SKM-1 treated with dmso at 0.1 percent for 144 hours (cell line): Measurements from ENCODE around the gene CHST15.

Experiments
- DNase-seq: peaks from one replicate; lab custom pipeline; 2025; ENCODE audit not compliant: unreplicated experiment; lab: John Stamatoyannopoulos, UW

CHST15 gene

GRCh38 chr10:124092860-124093773 lies at the start of gene CHST15:
CHST15 (minus strand) TSS chr10:124093598; CDS start chr10:124046212, 47,386 bp downstream.
- no peak for DNase-seq

DNA sequence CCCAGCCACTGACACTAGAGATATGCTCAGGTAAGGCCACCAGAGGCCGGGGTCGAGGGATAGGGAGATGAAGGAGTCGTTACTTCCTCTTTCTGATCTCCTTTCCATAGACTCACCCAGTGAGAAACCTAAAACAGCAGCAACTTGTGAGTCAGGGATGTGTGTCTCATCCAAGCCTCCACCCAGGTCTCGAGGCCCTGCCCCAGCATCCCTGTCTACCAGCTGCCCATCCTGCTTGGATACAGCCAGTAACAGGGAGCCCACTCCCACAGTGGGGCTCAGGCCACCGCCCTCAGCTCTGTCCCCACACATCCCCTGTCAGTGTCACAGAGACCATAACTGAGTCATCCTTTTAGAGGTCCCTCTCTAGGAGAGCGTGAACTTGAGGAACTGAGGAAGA lies 49.6 kb upstream of the CHST15 start:
- DNase-seq: no peak

DNA sequence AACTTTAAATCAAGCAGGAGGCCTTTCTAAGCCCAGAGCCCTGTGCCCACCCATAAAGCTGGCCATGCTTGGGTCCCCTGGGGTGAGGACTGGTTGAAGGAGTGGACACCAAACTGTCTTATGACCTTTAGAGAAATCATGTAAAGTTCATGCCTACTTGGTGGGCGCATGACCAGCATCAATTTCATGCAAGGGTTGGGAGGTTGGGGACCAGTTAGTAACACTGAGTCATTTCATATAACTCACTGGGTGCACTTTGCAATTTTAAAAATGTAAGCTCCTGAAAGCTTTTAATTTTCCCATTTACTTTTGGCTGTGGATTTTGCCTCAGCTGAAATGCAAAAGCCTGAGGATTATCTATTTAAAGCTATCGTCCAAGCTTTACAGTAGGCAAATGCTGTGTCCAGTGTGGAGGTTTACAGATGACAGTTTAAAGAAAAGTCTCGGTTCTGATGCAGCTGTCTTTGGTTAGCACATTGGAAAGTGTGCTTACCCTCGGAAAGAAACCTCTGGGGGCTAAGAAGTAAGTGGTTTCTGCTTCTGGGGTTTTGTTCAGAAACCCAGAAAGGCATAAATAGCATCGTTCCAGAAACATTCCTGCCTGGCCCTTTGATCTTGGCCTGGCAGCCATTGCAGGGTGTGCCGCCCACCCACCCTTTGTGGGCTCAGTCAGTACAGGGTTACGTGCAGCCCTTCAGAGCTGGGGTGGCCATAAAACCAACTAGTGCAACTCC lies 48.8 kb upstream of the CHST15 start:
- DNase-seq: no peak

DNA sequence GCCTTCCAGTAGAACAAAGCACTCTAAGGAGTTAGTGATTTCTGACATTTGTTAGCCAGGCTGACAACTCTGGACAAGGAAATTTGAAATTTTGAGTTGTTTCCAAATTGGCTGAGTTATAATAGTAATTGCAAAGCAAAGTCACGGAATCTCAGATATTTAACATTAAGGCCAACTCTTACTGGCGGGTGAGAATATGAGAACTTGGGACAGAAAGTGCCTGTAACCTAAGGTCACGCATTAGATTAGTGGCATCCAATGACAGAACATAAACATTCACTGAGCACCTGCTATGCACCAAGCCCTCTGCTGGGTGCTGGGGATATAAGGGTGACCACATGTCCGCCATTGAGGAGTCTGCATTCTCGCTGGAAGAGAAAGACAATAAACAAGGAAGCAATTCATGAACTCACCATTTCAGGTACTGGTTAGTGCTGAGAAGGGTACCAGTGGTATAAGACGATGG lies 45.5 kb upstream of the CHST15 start:
- no peak for DNase-seq

GRCh38 chr10:124138195-124138882 lies 44.9 kb upstream of the CHST15 start:
- DNase-seq: no peak

GRCh38 chr10:124134251-124134893 lies 41.0 kb upstream of the CHST15 start:
- DNase-seq: no peak

DNA sequence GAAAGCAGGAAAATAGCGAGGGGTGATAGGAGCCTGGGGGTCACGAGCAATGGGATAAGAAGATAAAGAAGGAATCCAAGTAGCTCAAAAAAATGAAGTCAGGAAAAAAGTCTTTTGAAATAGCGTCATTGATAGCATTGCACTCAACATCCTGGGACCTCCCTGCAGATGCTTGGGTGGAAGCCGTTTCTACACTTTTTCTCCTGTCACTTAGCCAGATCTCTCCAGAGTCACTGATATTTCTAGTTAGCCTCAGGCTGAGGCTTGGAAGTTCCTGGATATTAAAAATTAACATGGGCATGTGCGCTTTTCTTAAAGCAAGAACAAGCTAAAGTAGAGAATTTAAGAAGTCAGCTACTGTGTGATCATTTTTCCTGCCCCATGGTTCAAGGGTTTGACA lies 39.5 kb upstream of the CHST15 start:
- no peak for DNase-seq

GRCh38 chr10:124132306-124132705 lies 38.9 kb upstream of the CHST15 start:
- DNase-seq: no peak

- DNase-seq: no peak
Measured at GRCh38 chr10:124131172-124131571, 37.8 kb upstream of the CHST15 start.

DNA sequence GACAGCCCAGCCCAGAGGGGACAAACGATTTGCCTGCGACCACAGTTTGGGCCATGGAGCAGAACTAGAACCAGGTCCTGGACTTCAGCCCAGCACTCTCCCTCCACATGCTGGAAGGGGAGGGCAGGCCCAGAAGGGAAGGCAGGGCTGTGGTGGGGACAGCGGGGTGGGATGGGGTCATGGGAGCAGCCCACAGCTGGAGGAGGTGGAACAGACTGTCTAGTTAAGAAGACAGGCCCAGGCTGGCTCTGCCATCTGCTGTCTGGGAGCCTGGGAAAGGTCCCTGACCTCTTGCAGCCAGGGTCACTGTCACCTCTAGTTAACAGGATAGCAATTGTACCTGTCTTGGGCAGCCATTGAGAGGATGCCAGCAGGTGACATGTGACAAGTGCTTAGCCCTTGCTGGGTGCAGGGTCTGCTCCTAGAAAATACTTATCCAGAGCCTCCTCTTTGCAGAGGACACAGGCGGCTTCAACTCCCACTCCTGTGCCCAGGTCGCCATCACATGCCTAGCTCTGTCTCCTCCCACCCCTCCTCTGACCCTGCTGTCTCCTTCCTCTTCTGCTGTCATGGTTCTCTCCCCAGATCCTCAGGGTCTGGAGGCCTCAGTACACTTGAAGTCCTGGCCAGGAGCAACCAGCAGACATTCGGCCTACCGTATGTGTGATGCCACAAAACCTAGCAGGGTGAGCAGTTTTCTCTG lies 37.0 kb upstream of the CHST15 start:
- no peak for DNase-seq

- no peak for DNase-seq
Measured at GRCh38 chr10:124129471-124129870, 36.1 kb upstream of the CHST15 start.

- no peak for DNase-seq
Measured at GRCh38 chr10:124128811-124129145, 35.4 kb upstream of the CHST15 start.

DNA sequence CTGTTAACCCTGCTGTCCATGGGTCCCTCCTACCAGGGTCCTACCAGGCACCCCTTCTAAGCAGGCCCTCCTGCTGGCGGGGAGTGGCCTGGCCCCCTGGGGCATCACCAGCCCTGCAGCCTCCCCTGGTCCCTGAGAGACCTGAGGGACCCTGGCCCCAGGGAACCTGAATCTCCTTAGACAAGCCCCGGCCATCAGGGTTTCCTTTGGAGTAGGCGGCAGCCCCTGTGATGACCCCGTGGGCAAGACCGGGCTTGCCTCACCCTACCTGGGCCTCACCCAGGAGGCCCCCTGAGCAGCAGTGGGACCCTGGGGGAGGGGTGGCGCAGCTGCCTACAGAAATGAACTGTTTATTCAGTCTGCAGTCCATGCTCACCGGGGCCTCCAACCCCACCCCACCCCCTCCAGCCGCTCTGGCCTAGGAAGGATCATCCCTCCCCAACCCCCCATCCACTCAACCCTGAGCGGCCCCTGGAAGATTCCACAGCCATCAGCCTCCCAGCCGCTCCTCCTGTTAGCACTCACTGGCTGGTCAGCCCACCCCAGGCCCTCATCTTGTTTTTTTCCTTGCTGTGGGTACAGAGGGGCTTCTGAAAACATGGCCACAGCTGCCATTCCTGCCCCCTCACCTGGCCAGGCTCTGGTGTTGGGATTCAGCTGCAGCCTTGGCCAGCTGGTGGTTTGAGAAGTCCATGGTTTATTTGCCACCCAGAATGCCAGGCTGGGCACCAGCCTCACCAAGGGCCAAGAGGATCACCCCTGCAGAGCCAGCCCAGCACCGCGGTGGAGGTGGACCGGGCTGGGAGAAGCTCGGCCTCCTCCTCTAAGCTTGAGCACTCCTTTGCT lies 34.8 kb upstream of the CHST15 start:
- DNase-seq: no peak

DNA sequence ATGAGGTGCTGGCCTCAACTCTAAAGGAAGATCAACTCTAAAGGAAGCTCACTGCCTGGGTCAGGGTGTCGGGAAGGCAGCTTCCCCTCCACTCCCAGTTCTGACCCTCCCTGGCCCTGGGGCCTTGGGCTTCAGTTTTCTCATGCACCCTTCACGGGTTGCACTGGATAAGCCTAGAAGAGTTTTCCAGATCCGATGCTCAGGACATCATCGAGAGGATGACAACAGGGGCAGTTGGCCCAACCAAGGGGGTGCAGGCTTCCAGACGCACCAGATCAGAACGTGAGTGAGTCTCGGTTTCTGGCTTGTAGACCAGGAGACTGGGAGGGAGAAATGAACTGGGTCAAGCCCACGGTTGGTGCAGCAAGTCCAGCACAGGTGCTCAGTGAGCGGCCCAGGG lies 34.2 kb upstream of the CHST15 start:
- DNase-seq: no peak

DNA sequence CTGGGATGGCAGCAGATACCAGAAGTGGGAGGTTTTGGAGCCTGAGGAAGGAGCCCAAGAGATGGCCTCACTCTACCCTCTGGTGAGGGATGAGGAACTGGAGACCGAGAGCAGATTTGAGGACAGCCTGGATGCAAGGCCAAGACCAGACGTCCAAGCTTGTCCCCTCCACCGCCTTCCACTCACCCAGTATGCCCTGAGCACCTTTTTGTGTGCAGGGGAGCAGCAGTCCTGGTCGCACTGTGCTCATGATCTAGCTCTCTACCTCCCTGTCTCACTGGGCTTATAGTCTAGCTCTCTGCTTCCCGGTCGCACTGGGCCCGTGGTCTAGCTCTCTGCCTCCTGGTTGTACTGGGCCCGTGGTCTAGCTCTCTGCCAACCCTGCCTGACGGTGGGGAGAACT lies 33.6 kb upstream of the CHST15 start:
- no peak for DNase-seq

DNA sequence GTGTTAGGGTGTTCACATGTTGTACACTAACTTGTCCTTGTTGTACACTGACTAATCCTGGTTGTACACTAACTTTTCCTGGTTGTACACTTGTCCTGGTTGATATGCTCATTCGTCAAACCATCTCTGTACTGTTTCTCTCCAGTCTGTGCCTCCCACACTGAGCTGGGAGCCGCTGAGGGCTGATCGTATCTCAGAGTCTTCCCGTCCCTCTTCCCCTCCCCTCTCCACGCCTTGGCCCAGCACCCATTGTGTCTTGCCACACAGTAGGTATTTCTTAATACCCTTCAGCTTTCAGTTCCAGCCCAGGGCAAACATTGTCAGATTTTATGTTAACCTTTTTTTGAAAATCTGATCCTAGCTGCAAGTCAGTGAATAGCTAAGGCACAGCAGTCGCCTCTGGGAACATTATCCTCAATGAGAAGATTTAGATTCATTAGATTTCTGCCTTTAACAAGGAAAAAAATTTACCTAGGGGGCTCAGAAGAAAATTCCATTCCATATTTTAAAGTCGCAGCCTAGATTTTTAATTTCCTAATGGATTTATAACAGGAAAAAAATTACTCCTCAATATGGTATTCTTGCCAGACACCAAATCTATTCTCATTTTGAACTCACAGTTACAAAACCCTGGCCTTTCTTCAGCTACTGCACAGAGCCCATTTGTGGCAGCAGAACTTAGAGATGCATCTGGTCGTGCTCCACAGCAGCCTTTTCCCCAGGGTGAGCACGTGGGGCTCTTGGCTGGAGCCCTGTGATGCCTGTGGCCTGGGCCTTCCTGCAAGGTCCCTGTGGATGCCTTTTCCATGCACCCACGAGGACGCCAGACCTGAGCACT lies 33.0 kb upstream of the CHST15 start:
- DNase-seq: no peak

- DNase-seq: no peak
Measured at GRCh38 chr10:124125305-124126116, 32.1 kb upstream of the CHST15 start.

GRCh38 chr10:124124769-124125161 lies 31.4 kb upstream of the CHST15 start:
- DNase-seq: no peak
